GM23338 (cell line): Measurements from ENCODE around the gene PCYT2. TPM values are rescaled to one million over a fixed set of nuclear protein-coding genes. Genes with fewer than 3 reads are reported as not detected.

Experiments
- ATAC-seq: fragments of 200-7000 bp; cut with Tn5 transposase; 3 replicates; pipeline ENCODE4 v1.9.1; 2020
- DNase-seq: peaks from one replicate; pipeline ENCODE4 v3.0.0-alpha.2; 2015; ENCODE audit warnings: low spot score
- H2AFZ ChIP-seq: fragments of 200-600 bp; sonication (generic); 2 replicates; pipeline ENCODE4 v1.8.0; 2016; ENCODE audit warnings: antibody characterized with exemption, mild to moderate bottlenecking, moderate library complexity
- H3F3A ChIP-seq: fragments of 200-600 bp; sonication (generic); replicated peaks from 2 replicates; pipeline ENCODE4 v1.8.0; 2017; ENCODE audit warnings: antibody characterized with exemption, mixed run types, low read depth
- H3K27ac ChIP-seq: fragments of 200-600 bp; sonication (generic); 2 replicates; pipeline ENCODE4 v1.6.1; 2016; ENCODE audit warnings: low read depth
- H3K27me3 ChIP-seq: fragments of 200-600 bp; sonication (generic); 2 replicates; pipeline ENCODE4 v1.8.0; 2016; ENCODE audit warnings: mild to moderate bottlenecking, mixed run types, moderate library complexity; ENCODE audit not compliant: insufficient read depth
- H3K36me3 ChIP-seq: fragments of 200-600 bp; sonication (generic); 2 replicates; pipeline ENCODE4 v1.8.0; 2016; ENCODE audit warnings: mild to moderate bottlenecking; ENCODE audit not compliant: insufficient read depth
- H3K4me1 ChIP-seq: fragments of 200-600 bp; sonication (generic); 2 replicates; pipeline ENCODE4 v1.8.0; 2016; ENCODE audit warnings: mild to moderate bottlenecking, moderate library complexity; ENCODE audit not compliant: insufficient read depth
- H3K4me2 ChIP-seq: fragments of 200-600 bp; sonication (generic); 2 replicates; pipeline ENCODE4 v1.7.1; 2017; ENCODE audit warnings: mixed run types
- H3K4me3 ChIP-seq: fragments of 200-600 bp; sonication (generic); 2 replicates; pipeline ENCODE4 v1.6.1; 2016; ENCODE audit warnings: mixed run types
- H3K79me2 ChIP-seq: fragments of 200-600 bp; sonication (generic); replicated peaks from 2 replicates; pipeline ENCODE4 v1.8.0; 2017; ENCODE audit warnings: mild to moderate bottlenecking; ENCODE audit not compliant: insufficient read depth
- H3K9me2 ChIP-seq: fragments of 200-600 bp; sonication (generic); 2 replicates; pipeline ENCODE4 v1.8.0; 2017; ENCODE audit not compliant: insufficient read depth
- H4K20me1 ChIP-seq: fragments of 200-600 bp; sonication (generic); replicated peaks from 2 replicates; pipeline ENCODE4 v1.8.0; 2017; ENCODE audit warnings: mild to moderate bottlenecking; ENCODE audit not compliant: insufficient read depth
- H3K27ac Mint-ChIP-seq: 2 replicates; pipeline ENCODE4 v1.8.0; 2020; ENCODE audit warnings: inconsistent platforms, mild to moderate bottlenecking, moderate library complexity, mixed read lengths
- H3K27me3 Mint-ChIP-seq: 3 replicates; pipeline ENCODE4 v1.8.0; 2022; ENCODE audit warnings: low read depth, mild to moderate bottlenecking, moderate library complexity, mixed read lengths, inconsistent platforms; ENCODE audit not compliant: insufficient read depth, poor library complexity
- H3K36me3 Mint-ChIP-seq: 3 replicates; pipeline ENCODE4 v1.8.0; 2021; ENCODE audit warnings: low read depth, mild to moderate bottlenecking, inconsistent platforms, moderate library complexity, mixed read lengths
- H3K4me1 Mint-ChIP-seq: 3 replicates; pipeline ENCODE4 v1.8.0; 2020; ENCODE audit warnings: mild to moderate bottlenecking, inconsistent platforms, mixed read lengths
- H3K4me3 Mint-ChIP-seq: 3 replicates; pipeline ENCODE4 v1.8.0; 2021; ENCODE audit warnings: moderate library complexity, mild to moderate bottlenecking, inconsistent platforms, mixed read lengths
- H3K9me3 Mint-ChIP-seq: 3 replicates; pipeline ENCODE4 v1.8.0; 2020; ENCODE audit warnings: moderate library complexity, mild to moderate bottlenecking, inconsistent platforms, mixed read lengths
- CTCF ChIP-seq, 2 experiments: fragments of 200-600 bp in 1 of 2; sonication (generic) in 1 of 2; conservative IDR thresholded peaks; 2 replicates each; pipeline versions ENCODE4 v1.5.1 to v1.6.1; 2016 to 2017; ENCODE audit warnings: antibody characterized with exemption in 2 of 2, low read depth in 2 of 2, mild to moderate bottlenecking in 2 of 2, moderate library complexity in 1 of 2
- polyA plus RNA-seq: library from polyadenylated mRNA; unstranded; fragments of >200 nt; fragmentation: Nextera tagmentation; extraction: Ambion mirVana; gene quantifications from 2 replicates; pipeline ENCODE4 v1.2.1, GENCODE V29; 2016
- total RNA-seq: library from RNA; depleted of rRNA; stranded (reverse); fragments of >200 nt; shearing (Covaris generic); gene quantifications from 2 replicates; pipeline ENCODE4 v1.2.3, GENCODE V29; 2014
- TF ChIP-seq, protein P1 (sequence below): fragments of 250-450 bp; sonication (Bioruptor Pico); IDR thresholded peaks from 2 replicates; pipeline ENCODE4 v1.5.0; 2020; ENCODE audit warnings: mild to moderate bottlenecking, moderate library complexity

The PCYT2 gene
- total and polyA plus RNA-seq, 2 experiments from 2014 or later, result 51.6 to 82.9 TPM

- Histone ChIP-seq H3K4me2 (no peak overlapping the region), H3K27me3 (peaks cover 3% of the 10 kb centered on the region; the same call in 1 of the 2 replicates), H4K20me1 (peaks cover 9% of the 10 kb centered on the region), H3K9me2 (no peaks in the 10 kb centered on the region), H3K27ac (no peak overlapping the region), H3K36me3 (peaks cover 6% of the 10 kb centered on the region; the same call in 1 of the 2 replicates), H3F3A (peaks cover 27% of the 10 kb centered on the region), H3K4me1 (peaks cover 6% of the 10 kb centered on the region), H2AFZ (no peak overlapping the region), H3K79me2 (peaks cover 7% of the 10 kb centered on the region), H3K4me3 (no peak overlapping the region)
- H3K4me1 Mint-ChIP-seq, result peaks cover 3% of the 10 kb centered on the region; the same call in 1 of the 3 replicates
- ATAC-seq (no peak), DNase-seq (no peak)
- TF ChIP-seq, protein P1, sequence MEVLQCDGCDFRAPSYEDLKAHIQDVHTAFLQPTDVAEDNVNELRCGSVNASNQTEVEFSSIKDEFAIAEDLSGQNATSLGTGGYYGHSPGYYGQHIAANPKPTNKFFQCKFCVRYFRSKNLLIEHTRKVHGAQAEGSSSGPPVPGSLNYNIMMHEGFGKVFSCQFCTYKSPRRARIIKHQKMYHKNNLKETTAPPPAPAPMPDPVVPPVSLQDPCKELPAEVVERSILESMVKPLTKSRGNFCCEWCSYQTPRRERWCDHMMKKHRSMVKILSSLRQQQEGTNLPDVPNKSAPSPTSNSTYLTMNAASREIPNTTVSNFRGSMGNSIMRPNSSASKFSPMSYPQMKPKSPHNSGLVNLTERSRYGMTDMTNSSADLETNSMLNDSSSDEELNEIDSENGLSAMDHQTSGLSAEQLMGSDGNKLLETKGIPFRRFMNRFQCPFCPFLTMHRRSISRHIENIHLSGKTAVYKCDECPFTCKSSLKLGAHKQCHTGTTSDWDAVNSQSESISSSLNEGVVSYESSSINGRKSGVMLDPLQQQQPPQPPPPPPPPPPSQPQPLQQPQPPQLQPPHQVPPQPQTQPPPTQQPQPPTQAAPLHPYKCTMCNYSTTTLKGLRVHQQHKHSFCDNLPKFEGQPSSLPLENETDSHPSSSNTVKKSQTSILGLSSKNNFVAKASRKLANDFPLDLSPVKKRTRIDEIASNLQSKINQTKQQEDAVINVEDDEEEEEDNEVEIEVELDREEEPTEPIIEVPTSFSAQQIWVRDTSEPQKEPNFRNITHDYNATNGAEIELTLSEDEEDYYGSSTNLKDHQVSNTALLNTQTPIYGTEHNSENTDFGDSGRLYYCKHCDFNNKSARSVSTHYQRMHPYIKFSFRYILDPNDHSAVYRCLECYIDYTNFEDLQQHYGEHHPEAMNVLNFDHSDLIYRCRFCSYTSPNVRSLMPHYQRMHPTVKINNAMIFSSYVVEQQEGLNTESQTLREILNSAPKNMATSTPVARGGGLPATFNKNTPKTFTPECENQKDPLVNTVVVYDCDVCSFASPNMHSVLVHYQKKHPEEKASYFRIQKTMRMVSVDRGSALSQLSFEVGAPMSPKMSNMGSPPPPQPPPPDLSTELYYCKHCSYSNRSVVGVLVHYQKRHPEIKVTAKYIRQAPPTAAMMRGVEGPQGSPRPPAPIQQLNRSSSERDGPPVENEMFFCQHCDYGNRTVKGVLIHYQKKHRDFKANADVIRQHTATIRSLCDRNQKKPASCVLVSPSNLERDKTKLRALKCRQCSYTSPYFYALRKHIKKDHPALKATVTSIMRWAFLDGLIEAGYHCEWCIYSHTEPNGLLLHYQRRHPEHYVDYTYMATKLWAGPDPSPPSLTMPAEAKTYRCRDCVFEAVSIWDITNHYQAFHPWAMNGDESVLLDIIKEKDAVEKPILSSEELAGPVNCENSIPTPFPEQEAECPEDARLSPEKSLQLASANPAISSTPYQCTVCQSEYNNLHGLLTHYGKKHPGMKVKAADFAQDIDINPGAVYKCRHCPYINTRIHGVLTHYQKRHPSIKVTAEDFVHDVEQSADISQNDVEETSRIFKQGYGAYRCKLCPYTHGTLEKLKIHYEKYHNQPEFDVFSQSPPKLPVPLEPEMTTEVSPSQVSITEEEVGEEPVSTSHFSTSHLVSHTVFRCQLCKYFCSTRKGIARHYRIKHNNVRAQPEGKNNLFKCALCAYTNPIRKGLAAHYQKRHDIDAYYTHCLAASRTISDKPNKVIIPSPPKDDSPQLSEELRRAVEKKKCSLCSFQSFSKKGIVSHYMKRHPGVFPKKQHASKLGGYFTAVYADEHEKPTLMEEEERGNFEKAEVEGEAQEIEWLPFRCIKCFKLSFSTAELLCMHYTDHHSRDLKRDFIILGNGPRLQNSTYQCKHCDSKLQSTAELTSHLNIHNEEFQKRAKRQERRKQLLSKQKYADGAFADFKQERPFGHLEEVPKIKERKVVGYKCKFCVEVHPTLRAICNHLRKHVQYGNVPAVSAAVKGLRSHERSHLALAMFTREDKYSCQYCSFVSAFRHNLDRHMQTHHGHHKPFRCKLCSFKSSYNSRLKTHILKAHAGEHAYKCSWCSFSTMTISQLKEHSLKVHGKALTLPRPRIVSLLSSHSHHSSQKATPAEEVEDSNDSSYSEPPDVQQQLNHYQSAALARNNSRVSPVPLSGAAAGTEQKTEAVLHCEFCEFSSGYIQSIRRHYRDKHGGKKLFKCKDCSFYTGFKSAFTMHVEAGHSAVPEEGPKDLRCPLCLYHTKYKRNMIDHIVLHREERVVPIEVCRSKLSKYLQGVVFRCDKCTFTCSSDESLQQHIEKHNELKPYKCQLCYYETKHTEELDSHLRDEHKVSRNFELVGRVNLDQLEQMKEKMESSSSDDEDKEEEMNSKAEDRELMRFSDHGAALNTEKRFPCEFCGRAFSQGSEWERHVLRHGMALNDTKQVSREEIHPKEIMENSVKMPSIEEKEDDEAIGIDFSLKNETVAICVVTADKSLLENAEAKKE, result no peak
- TF ChIP-seq CTCF (conservative IDR thresholded peaks at IDR 0.05; ENCODE audit: low read depth in 2 of 2), result no peak
- H3K4me3 Mint-ChIP-seq, result no peak overlapping the region
- H3K27me3 Mint-ChIP-seq, result peaks cover 9% of the 10 kb centered on the region
- 0 out of 3 replicates have a peak, but pooled peaks cover 3% of the 10 kb centered on the region for H3K36me3 Mint-ChIP-seq
- no peak overlapping the region for H3K27ac Mint-ChIP-seq
- H3K9me3 Mint-ChIP-seq, result no peaks in the 10 kb centered on the region
Observed at GRCh38 chr17:81907219-81908145, 3.7 kb downstream of the PCYT2 start.
